ENCODE measurements around the gene RIPK4. TPM values are rescaled to one million over a fixed set of nuclear protein-coding genes. Genes with fewer than 3 reads are reported as not detected.

Gene RIPK4
- total RNA-seq, 1 experiment from 2014 or later: 20.1 TPM

DNA sequence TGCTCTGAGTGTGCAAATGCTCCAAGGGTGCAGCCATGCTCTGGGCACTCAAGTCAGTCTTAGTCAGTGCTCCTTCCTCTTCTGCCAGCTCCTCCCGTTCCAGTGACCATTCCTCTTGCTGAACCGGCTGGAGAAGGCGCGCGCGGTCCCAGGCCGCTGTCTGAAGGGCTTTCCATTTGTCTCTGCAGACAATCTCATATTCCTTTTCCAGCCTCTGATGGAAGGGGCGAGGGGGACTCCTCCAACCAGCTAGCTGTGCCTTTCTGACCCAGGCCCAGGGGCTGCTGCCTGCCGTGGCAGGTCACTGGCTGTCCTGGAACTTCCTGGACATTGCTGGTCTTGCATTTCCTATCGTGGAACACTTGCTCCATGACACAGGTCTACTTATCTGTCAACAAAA lies 67.5 kb downstream of the RIPK4 start:
- TF ChIP-seq GABPB1 (CRISPR knock-in tag; IDR thresholded peaks at IDR 0.05) (no peak), NR3C1 (CRISPR knock-in tag; conservative IDR thresholded peaks at IDR 0.05; ENCODE audit: low read depth) (no peak), TEAD1 (CRISPR knock-in tag; IDR thresholded peaks at IDR 0.05) (no peak), ZNF317 (CRISPR knock-in tag; IDR thresholded peaks at IDR 0.05; ENCODE audit: borderline replicate concordance, low read depth) (no peak), ZBTB21 (CRISPR knock-in tag; IDR thresholded peaks at IDR 0.05; ENCODE audit: borderline replicate concordance) (no peak), ZNF219 (CRISPR knock-in tag; IDR thresholded peaks at IDR 0.05; ENCODE audit: borderline replicate concordance) (no peak), JUN (CRISPR knock-in tag; IDR thresholded peaks at IDR 0.05) (no peak)
- TF ChIP-seq, protein P1, sequence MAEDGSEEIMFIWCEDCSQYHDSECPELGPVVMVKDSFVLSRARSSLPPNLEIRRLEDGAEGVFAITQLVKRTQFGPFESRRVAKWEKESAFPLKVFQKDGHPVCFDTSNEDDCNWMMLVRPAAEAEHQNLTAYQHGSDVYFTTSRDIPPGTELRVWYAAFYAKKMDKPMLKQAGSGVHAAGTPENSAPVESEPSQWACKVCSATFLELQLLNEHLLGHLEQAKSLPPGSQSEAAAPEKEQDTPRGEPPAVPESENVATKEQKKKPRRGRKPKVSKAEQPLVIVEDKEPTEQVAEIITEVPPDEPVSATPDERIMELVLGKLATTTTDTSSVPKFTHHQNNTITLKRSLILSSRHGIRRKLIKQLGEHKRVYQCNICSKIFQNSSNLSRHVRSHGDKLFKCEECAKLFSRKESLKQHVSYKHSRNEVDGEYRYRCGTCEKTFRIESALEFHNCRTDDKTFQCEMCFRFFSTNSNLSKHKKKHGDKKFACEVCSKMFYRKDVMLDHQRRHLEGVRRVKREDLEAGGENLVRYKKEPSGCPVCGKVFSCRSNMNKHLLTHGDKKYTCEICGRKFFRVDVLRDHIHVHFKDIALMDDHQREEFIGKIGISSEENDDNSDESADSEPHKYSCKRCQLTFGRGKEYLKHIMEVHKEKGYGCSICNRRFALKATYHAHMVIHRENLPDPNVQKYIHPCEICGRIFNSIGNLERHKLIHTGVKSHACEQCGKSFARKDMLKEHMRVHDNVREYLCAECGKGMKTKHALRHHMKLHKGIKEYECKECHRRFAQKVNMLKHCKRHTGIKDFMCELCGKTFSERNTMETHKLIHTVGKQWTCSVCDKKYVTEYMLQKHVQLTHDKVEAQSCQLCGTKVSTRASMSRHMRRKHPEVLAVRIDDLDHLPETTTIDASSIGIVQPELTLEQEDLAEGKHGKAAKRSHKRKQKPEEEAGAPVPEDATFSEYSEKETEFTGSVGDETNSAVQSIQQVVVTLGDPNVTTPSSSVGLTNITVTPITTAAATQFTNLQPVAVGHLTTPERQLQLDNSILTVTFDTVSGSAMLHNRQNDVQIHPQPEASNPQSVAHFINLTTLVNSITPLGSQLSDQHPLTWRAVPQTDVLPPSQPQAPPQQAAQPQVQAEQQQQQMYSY (CRISPR knock-in tag; IDR thresholded peaks at IDR 0.05): no peak
- TF ChIP-seq, protein P2, sequence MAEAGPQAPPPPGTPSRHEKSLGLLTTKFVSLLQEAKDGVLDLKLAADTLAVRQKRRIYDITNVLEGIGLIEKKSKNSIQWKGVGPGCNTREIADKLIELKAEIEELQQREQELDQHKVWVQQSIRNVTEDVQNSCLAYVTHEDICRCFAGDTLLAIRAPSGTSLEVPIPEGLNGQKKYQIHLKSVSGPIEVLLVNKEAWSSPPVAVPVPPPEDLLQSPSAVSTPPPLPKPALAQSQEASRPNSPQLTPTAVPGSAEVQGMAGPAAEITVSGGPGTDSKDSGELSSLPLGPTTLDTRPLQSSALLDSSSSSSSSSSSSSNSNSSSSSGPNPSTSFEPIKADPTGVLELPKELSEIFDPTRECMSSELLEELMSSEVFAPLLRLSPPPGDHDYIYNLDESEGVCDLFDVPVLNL (CRISPR knock-in tag; IDR thresholded peaks at IDR 0.05; ENCODE audit: borderline replicate concordance, low read depth): no peak
- TF ChIP-seq, protein P3, sequence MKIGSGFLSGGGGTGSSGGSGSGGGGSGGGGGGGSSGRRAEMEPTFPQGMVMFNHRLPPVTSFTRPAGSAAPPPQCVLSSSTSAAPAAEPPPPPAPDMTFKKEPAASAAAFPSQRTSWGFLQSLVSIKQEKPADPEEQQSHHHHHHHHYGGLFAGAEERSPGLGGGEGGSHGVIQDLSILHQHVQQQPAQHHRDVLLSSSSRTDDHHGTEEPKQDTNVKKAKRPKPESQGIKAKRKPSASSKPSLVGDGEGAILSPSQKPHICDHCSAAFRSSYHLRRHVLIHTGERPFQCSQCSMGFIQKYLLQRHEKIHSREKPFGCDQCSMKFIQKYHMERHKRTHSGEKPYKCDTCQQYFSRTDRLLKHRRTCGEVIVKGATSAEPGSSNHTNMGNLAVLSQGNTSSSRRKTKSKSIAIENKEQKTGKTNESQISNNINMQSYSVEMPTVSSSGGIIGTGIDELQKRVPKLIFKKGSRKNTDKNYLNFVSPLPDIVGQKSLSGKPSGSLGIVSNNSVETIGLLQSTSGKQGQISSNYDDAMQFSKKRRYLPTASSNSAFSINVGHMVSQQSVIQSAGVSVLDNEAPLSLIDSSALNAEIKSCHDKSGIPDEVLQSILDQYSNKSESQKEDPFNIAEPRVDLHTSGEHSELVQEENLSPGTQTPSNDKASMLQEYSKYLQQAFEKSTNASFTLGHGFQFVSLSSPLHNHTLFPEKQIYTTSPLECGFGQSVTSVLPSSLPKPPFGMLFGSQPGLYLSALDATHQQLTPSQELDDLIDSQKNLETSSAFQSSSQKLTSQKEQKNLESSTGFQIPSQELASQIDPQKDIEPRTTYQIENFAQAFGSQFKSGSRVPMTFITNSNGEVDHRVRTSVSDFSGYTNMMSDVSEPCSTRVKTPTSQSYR (CRISPR knock-in tag; IDR thresholded peaks at IDR 0.05): no peak
- TF ChIP-seq, protein P4, sequence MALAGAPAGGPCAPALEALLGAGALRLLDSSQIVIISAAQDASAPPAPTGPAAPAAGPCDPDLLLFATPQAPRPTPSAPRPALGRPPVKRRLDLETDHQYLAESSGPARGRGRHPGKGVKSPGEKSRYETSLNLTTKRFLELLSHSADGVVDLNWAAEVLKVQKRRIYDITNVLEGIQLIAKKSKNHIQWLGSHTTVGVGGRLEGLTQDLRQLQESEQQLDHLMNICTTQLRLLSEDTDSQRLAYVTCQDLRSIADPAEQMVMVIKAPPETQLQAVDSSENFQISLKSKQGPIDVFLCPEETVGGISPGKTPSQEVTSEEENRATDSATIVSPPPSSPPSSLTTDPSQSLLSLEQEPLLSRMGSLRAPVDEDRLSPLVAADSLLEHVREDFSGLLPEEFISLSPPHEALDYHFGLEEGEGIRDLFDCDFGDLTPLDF (CRISPR knock-in tag; IDR thresholded peaks at IDR 0.05): no peak
- H3K27ac Mint-ChIP-seq: no peak overlapping the region
- no peak overlapping the region for H3K4me3 Mint-ChIP-seq
- H3K27me3 Mint-ChIP-seq (ENCODE audit: low read depth): no peaks in the 10 kb centered on the region; the same call in 1 of the 2 replicates
- H3K36me3 Mint-ChIP-seq: no peaks in the 10 kb centered on the region
- ChIA-PET POLR2A (no interaction called here), CTCF (no interaction called here)
- DNase-seq (ENCODE audit: low spot score) (no peak), ATAC-seq (no peak)
- H3K9me3 Mint-ChIP-seq: peaks cover 2% of the 10 kb centered on the region
- H3K4me1 Mint-ChIP-seq: peaks cover 9% of the 10 kb centered on the region

DNA sequence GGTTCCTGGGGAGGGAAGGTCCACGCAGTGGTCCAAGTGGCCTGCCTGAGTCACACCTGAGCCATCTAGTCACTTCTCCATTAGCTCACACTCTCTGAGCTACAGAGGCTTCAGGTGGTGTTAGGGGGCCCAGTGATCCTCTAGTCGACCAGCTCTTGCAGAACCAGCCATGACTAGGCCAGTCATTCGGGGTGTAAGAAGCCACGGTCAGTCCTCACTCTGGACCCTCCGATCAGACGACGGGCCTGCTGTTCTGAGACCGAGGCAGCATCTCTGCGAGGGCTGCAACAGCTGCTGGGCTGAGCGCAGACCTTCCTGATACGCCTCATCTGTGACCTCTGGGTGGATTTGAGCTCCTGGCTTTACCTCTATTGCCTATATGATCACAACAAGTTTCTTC lies 68.8 kb downstream of the RIPK4 start:
- peaks cover 14% of the 10 kb centered on the region for H3K9me3 Mint-ChIP-seq
- no peak overlapping the region for H3K27ac Mint-ChIP-seq
- no peak overlapping the region for H3K4me3 Mint-ChIP-seq
- no peaks in the 10 kb centered on the region; the same call in none of the 2 replicates for H3K27me3 Mint-ChIP-seq (ENCODE audit: low read depth)
- H3K36me3 Mint-ChIP-seq: no peaks in the 10 kb centered on the region
- ChIA-PET POLR2A (no interaction called here), CTCF (interaction anchor here (1.2 kb wide), 1 partner anchor 86 kb away, joined by 3 read pairs; no protein-coding TSS in a partner anchor)
- H3K4me1 Mint-ChIP-seq: peaks cover 3% of the 10 kb centered on the region; the same call in 1 of the 2 replicates
- TF ChIP-seq ZNF219 (CRISPR knock-in tag; IDR thresholded peaks at IDR 0.05; ENCODE audit: borderline replicate concordance) (no peak), SOX15 (CRISPR knock-in tag; IDR thresholded peaks at IDR 0.05) (no peak), MYBL2 (CRISPR knock-in tag; IDR thresholded peaks at IDR 0.05) (no peak), NFE2L1 (CRISPR knock-in tag; IDR thresholded peaks at IDR 0.05) (no peak), CREB1 (CRISPR knock-in tag; IDR thresholded peaks at IDR 0.05) (no peak)
- TF ChIP-seq, protein P5, sequence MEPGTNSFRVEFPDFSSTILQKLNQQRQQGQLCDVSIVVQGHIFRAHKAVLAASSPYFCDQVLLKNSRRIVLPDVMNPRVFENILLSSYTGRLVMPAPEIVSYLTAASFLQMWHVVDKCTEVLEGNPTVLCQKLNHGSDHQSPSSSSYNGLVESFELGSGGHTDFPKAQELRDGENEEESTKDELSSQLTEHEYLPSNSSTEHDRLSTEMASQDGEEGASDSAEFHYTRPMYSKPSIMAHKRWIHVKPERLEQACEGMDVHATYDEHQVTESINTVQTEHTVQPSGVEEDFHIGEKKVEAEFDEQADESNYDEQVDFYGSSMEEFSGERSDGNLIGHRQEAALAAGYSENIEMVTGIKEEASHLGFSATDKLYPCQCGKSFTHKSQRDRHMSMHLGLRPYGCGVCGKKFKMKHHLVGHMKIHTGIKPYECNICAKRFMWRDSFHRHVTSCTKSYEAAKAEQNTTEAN (CRISPR knock-in tag; IDR thresholded peaks at IDR 0.05): no peak
- DNase-seq (ENCODE audit: low spot score): no peak
- ATAC-seq: no peak
